Activated CD8-positive, alpha-beta memory T cell treated with anti-CD3 and anti-CD28 coated beads, Interleukin-2, amount 50 U/mL, for 24 hours (primary cell): Measurements from ENCODE around the gene EXOSC5.
"Not testable (repeated sequence)": the region's sequence is repeated elsewhere in the genome, so short reads cannot be mapped to it uniquely, and the experiment has no call there.

ENCODE experiments used
- DNase-seq: peaks from one replicate; pipeline ENCODE4 v3.0.0-alpha.2; 2020; ENCODE audit errors: extremely low read depth

EXOSC5 gene

DNA sequence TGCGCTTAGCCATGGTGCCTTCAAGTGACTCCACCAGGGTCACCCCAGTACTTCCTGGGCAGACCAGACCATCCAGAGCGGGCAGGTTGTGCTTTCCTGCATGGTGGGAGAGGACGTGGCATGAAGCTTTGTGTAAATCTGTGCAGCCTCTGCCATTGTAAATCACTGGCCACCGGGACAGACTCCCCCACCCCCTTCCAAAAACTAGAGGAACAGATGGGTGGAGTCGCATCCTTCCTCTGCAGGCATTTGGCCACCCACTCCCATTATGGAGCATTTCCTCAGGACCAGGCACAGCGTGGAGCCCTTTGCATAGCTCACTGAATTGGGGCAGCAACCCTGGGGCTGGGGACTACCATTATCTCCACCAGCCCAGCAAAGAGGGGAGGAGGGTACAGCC is 8.6 kb upstream of the EXOSC5 start:
- DNase-seq, result no peak

DNA sequence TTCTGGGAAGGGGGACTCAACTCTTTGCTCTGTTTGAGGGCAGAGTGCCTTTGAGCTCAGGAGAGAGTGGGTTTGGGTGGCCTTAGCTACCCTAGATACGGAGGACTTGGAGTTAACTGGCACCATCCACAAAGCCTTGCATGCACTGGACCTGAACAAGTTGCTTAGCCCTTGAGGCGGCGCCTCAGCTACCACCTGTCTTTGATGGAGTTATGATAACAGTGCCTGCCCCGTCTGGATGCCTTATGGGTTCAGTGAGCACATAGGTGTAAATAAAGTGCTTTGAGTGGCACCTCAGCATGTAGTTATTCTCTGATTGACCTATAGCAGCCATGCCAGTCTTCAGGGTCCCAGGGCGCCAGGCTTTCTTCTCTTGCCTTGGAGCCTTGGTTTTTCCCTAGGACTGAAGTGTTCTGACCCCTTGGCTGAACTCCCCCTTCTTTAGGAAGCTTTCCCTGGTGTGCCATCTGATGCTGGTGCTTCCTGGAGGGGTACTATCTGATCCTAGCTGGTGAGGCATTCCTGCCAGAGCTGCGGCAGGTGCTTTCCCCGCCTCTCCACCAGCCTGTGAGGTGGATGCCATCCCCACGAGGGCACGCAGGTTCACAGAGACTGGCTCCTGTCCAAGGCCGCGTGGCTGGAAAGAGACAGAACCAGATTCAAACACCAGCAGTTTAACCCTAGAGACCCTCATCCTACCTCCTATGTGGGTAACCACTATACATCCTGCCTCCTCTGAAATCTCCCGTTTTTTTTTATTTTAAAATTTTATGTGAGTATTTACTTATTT is 6.2 kb upstream of the EXOSC5 start:
- DNase-seq, result no peak

DNA sequence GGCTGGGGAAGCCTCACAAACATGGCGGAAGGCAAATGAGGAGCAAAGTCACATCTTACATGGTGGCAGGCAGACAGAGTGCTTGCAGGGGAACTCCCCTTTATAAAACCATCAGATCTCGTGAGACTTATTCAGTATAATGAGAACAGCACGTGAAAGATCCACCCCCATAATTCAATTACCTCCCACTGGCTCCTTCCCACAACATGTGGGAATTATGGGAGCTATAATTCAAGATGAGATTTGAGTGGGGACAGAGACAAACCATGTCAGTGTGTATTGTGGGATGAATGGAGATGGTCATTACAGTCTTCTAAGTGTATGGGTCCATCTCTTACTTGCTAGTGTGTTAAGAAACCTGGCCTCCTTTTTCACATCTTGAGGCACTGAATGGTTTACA is 4.9 kb upstream of the EXOSC5 start:
- DNase-seq, result no peak

DNA sequence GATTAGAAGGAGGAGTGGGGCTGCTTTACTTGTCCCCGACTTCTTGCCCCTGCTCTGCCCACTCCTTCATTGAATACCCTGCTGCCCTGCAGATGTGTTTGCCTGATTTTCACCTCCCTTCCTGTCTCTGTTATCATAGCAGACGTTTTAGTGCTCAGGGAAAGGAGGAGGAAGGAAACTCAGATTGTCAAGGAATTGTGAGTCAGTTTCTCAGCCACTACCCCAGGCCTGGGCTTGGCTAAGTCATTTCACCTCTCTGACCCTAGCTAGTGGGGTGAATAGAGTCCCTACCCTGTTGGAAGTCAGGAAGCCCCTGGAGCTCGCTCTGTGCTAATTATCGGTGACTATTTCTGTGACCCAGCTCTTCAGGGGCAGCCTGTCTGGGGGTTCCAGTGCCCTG is 4.3 kb upstream of the EXOSC5 start:
- DNase-seq, result no peak

- DNase-seq, result no peak
Observed at GRCh38 chr19:41399525-41399924, 2.4 kb upstream of the EXOSC5 start.

- no peak for DNase-seq
Observed at GRCh38 chr19:41399091-41399490, 1.9 kb upstream of the EXOSC5 start.

GRCh38 chr19:41398598-41398997 is 1.4 kb upstream of the EXOSC5 start:
- DNase-seq, result no peak

DNA sequence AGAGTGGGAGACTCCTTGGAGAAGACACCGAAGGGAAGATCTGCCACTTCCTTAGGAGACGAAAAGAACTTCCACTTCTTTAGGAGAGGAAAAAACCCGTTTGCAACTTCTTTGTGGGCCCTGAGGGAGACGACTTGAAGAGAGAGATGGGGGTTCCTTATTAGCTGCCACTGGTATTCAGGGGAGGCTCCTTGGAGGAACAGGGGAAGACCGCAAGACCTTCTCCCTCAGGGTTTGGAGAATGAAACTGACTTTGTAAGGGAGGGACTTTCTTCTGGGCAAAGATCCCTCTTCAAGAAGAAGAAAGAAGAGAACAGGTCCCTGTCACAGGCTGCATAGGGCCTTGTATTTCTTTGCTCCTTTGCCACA is 875 bp upstream of the EXOSC5 start:
- no peak for DNase-seq

DNA sequence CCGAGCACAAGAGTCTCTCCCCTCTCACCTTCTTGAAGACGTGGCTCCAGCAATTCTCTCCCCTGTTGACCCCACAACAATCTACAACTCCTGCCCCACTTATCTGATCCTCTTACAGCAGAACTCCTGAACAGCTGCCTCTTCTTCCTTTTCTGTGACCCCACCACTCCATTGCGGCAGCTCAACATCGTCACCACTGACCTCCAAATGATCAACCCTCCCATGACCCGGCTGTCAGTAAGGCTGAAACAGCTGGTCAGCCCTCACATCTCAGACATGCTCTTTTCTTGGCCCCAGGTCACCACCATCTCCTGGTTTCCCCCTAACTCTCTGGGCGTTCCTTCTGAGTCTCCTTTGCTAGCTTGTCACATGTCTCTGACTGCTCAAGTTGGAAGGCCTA is 1.8 kb downstream of the EXOSC5 start:
- no peak for DNase-seq

- DNase-seq, result no peak
Observed at GRCh38 chr19:41392775-41393174, 4.4 kb downstream of the EXOSC5 start.

GRCh38 chr19:41391618-41392017 is 5.5 kb downstream of the EXOSC5 start:
- no peak for DNase-seq

DNA sequence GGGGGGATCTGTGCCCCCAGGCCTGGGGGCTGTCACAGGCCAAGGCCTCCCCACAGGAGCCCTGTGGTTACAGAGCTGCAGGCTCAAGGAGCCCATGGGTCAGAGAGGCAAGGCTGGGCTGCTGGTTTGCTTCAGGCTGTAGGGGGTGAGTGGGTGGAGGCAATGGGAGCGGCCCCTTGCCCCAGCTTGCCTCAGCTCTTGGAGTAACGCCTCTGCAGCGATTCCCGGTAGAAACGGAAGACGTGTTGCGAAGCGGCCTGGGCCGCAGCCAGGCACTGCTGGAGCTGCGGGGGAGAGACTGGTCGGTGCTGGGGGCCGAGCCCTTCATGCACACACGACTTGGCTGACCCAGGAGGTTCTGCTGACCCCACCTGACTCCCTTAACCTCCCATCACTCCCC is 10.7 kb downstream of the EXOSC5 start:
- DNase-seq, result no peak

GRCh38 chr19:41384351-41384750 is 12.8 kb downstream of the EXOSC5 start:
- no peak for DNase-seq

DNA sequence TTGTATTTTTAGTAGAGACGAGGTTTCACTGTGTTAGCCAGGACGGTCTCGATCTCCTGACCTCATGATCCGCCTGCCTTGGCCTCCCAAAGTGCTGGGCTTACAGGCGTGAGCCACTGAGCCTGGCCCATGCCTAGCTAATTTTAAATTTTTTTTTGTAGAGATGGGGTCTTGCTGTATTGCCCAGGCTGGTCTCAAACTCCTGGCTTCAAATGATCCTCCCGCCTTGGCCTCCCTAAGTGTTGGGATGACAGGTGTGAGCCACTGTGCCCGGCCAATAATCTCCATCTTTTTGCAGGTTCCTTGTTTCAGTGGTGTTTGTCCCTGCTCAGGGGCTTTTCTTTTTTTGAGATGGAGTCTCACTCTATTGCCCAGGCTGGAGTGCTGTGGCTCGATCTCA is 15.6 kb downstream of the EXOSC5 start:
- DNase-seq, result not testable (repeated sequence)

GRCh38 chr19:41377977-41378709 is 19.0 kb downstream of the EXOSC5 start:
- DNase-seq, result no peak

DNA sequence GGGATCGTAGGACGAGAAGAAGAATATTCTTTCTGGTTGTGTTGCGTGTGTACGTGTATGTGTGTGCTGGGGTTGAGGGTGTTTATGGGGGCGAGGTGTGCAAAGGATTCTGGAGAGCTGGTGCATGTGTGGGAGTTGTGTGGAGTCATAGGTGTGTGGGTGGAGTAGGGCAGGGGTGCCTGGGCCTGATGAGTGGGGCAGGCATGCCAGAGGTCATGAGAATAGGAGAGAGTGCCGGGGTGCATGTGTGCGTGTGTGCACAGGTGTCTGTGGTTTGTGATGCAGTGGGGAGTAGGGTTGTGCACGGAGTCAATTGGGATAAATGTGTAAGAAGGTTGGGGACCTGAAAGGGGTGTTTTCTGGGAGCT is 20.2 kb downstream of the EXOSC5 start:
- no peak for DNase-seq

- DNase-seq, result no peak
Observed at GRCh38 chr19:41376241-41376997, 20.7 kb downstream of the EXOSC5 start, which contains the start of gene TMEM91. Gene TMEM91, plus strand, starts transcription at chr19:41376533. Its CDS starts 1,777 bp downstream, at chr19:41378310.

DNA sequence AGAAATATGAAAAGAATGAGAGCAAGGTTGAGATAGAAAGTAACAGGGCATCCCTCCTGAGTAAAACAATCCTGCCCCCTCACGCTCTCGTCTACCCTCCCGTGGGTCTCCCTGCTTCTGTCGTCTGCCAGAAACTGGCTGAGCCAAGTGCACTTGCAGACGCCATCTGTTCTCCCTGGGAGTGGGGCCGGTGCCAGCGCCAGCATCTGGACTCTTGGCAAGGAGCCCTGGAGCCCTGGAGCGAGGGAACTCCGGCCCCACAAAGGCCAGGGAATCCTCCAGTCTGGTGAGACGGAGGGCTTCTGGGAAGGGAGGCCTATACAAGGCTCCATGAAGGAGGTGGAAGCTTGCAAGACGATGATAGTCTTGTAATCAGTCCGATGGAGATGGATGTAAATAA is 23.2 kb downstream of the EXOSC5 start:
- DNase-seq, result no peak

GRCh38 chr19:41372501-41372900 is 24.7 kb downstream of the EXOSC5 start:
- no peak for DNase-seq

DNA sequence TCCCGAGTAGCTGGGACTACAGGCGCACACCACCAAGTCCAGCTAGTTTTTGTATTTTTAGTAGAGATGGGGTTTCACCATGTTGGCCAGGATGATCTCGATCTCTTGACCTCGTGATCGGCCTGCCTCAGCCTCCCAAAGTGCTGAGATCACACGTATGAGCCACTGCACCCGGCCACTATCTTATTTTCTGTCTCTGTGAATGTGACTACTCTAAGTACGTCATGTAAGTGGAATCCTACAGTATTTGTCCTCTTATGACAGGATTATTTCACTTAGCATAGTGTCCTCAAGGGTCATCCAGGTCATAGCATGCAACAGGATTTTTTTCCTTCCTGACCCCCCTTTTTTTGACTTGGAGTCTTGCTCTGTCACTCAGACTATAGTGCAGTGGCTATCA is 25.6 kb downstream of the EXOSC5 start:
- no peak for DNase-seq

DNA sequence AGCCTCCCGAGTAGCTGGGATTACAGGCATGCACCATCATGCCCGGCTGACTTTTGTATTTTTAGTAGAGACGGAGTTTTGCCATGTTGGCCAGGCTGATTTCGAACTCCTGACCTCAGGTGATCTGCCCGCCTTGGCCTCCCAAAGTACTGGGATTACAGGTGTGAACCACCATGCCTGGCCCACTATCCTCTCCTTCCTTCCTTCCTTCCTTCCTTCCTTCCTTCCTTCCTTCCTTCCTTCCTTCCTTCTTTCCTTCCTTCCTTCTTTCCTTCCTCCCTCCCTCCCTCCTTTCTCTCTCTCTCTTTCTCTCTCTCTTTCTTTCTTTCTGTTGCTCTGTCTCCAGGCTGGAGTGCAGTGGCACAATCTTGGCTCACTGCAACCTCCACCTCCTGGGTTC is 26.0 kb downstream of the EXOSC5 start:
- DNase-seq, result not testable (repeated sequence)

- no peak for DNase-seq
Observed at GRCh38 chr19:41369769-41370168, 27.4 kb downstream of the EXOSC5 start.

GRCh38 chr19:41367848-41368301 is 29.3 kb downstream of the EXOSC5 start:
- no peak for DNase-seq
